SK-N-SH (cell line): ENCODE data around the gene DPEP1.

Experiments
- CTCF ChIP-seq: fragments of 200-600 bp; sonication (generic); IDR thresholded peaks from 2 replicates; pipeline ENCODE4 v1.6.1; 2017; ENCODE audit warnings: antibody characterized with exemption, mild to moderate bottlenecking, moderate library complexity
- EP300 ChIP-seq, 2 experiments: IDR thresholded peaks; 2 replicates each; pipeline versions ENCODE4 v1.4.0 to v1.6.1; 2012; ENCODE audit warnings: borderline replicate concordance in 1 of 2, low read depth in 1 of 2, low read length in 1 of 2
- FOXJ3 ChIP-seq: sonication (generic); formaldehyde crosslinking; IDR thresholded peaks from 2 replicates; pipeline ENCODE4 v1.5.1; 2020; ENCODE audit warnings: mild to moderate bottlenecking, missing genetic modification reagents
- FOXM1 ChIP-seq: IDR thresholded peaks from 2 replicates; pipeline ENCODE4 v1.4.0; 2012; ENCODE audit warnings: low read depth, mild to moderate bottlenecking
- PBX3 ChIP-seq: IDR thresholded peaks from 2 replicates; pipeline ENCODE4; 2012
- REST ChIP-seq: IDR thresholded peaks from 2 replicates; pipeline ENCODE4 v1.6.1; 2012; ENCODE audit warnings: mild to moderate bottlenecking, low read depth, low read length, moderate library complexity
- YY1 ChIP-seq: IDR thresholded peaks from 2 replicates; pipeline ENCODE4 v1.4.0; 2012; ENCODE audit warnings: low read depth, mild to moderate bottlenecking

GRCh38 chr16:89576153-89577054 is 37.0 kb upstream of the DPEP1 start:
- TF ChIP-seq FOXJ3 (CRISPR knock-in tag) = no peak
- TF ChIP-seq EP300 (IDR thresholded peaks at IDR 0.05; ENCODE audit: borderline replicate concordance in 1 of 2, low read depth in 1 of 2, low read length in 1 of 2) = no peak
- TF ChIP-seq REST = no peak
- TF ChIP-seq CTCF = no peak
- no peak for TF ChIP-seq PBX3
- no peak for TF ChIP-seq YY1
- no peak for TF ChIP-seq FOXM1
